NCI-H1105 (cell line): ENCODE measurements around the gene NAA38.

ENCODE experiments used
- DNase-seq: peaks from one replicate; lab custom pipeline; 2025; lab: John Stamatoyannopoulos, UW

Gene NAA38

DNA sequence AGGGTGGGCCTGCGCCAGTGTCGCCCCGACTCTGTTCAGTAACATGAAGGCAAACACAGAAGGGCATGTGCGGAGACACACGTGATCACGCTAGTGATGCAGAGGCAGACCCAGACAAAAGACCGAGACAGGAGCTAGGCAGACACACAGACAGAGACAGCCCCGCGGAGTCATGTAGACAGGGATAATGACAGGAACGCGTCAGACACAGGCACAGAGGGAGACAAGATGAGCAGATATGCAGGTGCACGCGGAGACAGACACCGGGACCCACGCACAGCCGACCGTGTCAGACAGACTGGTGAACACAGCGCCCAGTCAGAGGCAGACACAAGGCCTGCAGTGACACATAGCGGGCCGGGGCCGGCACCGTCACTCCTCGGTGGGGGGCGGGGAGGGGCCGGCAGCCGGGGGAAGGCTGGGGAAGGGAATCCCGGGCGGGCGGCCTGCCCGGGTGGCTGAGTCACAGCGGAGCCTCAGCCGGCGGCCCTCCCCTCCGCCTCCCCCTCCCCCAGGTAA, 15.9 kb downstream of the NAA38 start:
- peak; percentile 50 for DNase-seq

- DNase-seq = no peak
Measured at GRCh38 chr17:7840875-7841274, 16.5 kb downstream of the NAA38 start.

DNA sequence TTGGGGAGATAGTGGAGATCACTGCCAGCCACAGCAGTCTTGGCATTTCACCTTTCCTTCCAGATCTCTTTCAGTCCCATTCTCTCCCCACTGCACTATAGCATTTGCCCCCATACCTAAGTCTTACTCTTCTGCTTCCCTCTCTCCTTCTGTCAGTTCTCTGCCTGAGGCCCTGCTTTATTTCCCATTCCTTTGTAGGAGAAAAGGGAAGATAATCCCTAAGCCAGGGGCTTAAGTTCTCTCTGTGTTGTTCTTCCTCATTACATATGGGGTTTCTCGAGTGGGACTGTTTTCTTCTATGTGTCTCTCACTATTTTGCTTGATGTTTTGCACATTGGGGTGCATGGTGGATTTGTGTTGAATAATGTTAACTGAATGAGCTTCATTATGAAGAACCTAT, 16.9 kb downstream of the NAA38 start:
- DNase-seq = no peak

GRCh38 chr17:7839876-7840261, 17.5 kb downstream of the NAA38 start:
- peak; percentile 39 for DNase-seq

DNA sequence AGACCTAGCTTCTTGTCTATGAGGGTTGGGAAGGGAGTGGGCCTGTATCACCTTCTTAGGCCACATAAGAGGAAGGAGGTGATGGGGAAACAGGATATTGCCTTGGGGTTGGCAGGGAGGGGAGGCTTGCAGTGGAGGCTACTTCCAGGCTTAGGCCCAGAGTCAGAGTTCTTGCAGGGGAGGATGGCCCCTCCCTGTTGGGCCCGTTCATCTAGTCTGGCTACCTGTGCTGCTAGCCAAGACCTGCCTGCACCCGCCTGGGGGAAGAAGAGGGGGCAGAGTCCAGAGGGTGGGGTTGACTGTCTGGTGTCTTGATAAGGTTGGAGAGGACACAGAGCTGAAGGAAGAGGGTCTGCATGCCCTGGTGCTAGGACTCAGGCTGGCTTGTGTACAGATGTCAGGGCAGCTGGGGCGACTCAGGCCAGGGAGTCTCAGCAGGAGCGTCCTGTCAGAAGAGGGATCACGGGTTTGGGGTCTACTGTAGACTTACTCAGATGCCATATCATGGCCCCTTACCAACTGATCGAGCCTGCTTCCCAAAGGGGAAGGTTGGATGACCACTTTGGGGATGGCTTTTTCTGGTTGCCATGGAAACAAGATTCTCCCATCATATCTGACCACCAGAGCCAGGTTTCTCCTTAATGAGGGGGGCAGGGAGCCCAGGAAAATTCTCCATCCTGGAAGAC, 18.0 kb downstream of the NAA38 start:
- DNase-seq = no peak

- peak; percentile 58 for DNase-seq
Measured at GRCh38 chr17:7838090-7839075, 19.0 kb downstream of the NAA38 start.

GRCh38 chr17:7837408-7838088, 19.8 kb downstream of the NAA38 start:
- no peak for DNase-seq

DNA sequence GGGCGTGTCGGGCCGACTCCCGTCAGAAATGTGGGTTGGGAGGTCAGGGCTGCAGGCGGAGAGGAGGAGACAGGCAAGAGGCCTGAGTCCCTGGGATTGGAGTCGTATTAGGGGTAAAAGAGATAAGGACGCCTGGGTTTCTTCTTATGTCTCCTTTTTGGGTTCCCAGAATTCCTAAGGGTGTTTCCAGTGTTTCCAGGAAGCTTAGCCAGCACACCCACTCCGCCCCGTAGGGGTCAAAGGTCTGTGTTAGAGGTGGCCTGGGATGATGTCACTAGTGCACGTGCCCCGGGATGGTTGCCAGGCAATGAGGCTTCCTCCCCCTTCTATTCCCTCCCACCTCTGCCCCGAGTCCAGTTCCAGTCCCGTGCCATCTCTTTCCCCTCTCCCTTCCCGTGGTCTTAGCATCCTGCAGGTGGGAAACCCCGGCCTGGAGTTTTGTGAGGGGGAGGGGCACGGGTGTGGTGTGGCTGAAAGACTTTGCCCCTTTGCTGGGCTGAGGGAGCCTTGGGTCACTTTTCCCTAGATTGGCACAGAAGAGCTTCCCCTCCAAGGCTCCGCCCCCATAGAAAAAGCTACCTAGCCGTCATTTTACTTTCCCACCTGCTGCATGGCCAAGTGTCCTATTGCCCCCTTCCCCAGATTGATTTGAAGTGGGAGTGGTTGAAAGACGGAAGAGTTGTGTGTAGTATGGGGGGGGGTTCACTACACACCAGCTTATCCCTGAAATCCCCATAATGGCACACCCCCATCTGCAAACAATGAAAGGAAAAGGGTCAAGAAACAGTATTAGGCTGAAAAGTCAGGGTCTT, 20.6 kb downstream of the NAA38 start:
- DNase-seq = peak; percentile 99

- DNase-seq = no peak
Measured at GRCh38 chr17:7835814-7836595, 21.4 kb downstream of the NAA38 start.

DNA sequence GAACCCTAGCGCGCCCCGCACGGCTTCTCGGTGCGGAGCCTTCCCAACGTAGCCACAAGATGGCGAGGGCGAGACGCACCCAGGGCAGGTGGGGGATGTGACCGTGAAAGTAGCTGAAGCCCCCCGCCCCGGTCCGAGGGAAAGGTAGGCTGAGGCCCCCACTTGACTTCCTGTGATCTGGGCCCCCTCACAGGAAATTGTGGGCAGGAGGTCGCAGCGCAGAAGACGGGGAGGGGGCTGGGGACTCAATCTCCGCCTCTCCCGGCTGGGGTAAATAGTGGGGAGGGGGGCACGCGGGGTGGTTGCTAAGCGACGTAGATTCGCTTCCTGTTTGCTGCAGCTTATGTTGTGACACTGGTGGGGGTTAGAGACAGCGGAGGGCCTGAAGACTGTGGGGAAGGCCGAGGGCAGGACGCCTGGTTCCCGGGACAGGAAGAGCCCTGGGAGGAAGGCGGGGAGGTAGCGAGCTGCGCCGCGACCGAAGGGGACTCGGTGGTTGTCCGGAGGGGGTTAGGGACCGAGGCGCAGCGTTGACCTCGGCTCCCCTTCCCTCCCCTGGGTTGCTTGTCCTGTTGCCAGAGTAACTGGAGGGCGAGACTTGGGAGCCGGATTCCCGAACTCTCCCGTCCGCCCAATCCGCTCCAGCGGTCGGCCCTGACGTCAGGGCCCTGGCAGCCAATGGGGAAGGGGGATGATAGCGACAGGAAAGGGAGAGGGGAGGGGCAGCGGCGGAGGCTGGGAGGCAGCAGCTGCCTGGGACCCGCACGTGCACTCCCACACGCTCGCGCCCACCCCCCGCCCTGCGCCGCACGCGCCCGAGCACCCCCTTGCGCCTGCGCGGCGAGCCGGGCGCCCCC, 22.2 kb downstream of the NAA38 start:
- DNase-seq = peak; percentile 99

DNA sequence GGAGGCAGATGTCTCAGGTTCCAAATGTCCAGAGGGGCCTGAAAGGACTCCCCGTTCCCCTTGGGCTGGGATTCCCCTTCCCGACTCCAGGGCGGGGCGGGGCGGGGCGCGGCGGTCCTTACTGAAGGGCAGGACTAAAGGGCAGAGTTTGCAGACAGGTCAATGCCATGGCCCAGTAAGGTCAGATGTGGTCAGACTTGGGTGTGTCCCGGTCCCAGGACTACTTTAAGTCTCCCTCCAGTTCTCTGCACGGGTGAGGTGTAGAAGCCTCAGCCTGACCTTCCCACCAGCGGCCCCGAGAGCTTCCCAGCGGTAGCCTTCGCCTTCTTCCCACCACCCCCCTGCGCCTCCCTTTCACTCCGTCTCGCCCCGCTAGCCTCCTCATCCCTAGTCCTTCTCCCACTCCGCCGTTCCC, 22.8 kb downstream of the NAA38 start:
- DNase-seq = no peak

DNA sequence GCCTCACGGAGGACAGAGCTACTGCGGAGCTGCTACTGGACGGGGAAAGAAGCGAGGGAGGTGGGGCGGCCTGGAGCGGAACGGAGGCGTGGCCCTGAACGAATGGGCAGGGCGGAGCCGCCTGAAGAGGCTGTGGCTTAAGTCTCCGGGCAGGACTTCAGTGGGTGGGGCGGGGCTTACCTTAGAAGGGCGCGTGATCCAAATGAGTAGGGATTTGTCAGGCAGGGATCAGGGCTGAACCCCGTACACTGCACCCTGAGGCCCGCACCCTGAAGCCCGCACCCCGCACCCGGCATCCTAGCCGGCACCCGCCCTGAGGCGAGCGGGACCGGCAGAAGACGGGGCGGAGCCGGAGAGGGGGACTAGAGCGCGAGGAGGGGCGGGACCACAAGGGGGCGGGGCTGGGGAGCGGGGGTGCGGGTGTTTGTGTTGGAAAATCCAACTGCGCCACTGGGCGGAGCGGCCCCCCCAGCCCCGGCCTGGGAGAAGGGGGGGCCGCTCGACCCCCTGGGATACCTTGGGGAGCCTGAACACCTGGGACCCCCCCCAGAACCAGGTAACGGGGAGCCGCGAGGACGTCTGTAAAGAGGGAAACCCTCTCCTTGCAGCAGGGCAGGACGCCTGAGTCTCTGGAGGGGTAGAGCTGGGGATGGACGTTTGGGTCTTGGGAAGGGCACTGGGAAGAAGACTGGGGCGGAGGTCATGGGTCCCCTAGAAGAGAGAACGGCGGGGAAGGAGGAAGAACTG, 23.4 kb downstream of the NAA38 start, which contains the start of gene KDM6B:
Gene KDM6B, plus strand, starts transcription at position 423 of the 747 bp plus-strand sequence. CDS start 11,338 bp downstream, outside the sequence.
- DNase-seq = peak; percentile 90

GRCh38 chr17:7833011-7833794, 24.2 kb downstream of the NAA38 start:
- no peak for DNase-seq

DNA sequence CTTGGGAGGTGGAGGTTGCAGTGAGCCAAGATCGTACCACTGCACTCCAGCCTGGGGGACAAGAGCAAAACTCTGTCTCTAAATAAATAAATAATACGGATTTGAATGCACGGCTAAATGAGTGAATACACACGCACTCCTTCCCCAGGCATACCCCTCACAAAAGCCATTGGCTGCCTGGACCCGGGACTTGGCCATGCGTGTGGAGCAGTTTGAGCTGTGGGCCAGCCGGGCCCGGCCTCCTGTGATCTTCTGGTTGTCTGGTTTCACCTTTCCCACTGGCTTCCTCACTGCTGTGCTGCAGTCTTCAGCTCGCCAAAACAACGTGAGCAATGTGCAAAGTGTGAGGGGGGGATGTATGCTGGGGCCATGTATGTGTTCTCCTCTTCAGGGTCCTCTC, 24.9 kb downstream of the NAA38 start:
- DNase-seq = no peak

DNA sequence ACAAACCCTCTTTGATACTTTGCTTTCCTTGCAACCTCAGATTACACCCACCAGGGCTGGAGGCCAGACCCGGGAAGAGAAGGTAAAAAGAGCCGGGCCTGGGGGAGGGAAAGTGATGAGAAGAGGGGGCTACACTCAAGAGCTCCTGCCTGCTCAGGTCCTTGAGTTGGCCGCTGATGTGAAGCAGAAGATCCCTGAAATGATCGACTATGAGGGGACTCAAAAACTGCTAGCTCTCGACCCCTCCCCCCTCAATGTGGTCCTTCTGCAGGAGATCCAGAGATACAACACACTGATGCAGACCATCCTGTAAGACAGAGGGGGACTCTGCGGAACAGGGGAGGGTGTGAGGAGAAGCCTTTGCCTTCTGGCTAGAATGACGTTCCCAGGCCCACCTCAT, 26.1 kb downstream of the NAA38 start:
- DNase-seq = no peak

DNA sequence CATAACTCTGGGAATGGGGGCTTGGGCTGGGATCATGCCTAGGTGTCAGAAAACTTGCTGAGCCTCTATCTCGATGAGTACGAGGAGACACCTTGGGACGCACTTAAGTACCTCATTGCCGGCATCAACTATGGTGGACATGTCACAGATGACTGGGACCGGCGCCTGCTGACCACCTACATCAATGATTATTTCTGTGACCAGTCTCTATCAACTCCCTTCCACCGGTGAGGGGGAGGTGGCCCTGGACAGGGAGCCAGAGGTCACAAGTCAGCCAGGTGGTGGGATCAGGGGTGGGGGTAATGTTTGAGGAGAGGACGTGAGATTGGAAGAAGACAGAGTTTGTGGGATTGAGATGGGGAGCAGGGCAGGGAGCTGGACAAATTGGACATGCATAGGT, 26.7 kb downstream of the NAA38 start:
- no peak for DNase-seq

- no peak for DNase-seq
Measured at GRCh38 chr17:7825206-7825990, 32.0 kb downstream of the NAA38 start.
